HG02623 (cell line): ENCODE measurements around the gene ADGRE2.
"Not testable (repeated sequence)": the region's sequence is repeated elsewhere in the genome, so short reads cannot be mapped to it uniquely, and the experiment has no call there.

Experiments used
- ATAC-seq: cut with Tn5 transposase; IDR thresholded peaks from one replicate; pipeline ENCODE4 v1.9.1; 2021; ENCODE audit warnings: moderate library complexity; ENCODE audit not compliant: unreplicated experiment

The ADGRE2 gene

GRCh38 chr19:14780622-14781225, 2.4 kb upstream of the ADGRE2 start:
- ATAC-seq = not testable (repeated sequence)

GRCh38 chr19:14779151-14779550, 791 bp upstream of the ADGRE2 start:
- no peak for ATAC-seq

DNA sequence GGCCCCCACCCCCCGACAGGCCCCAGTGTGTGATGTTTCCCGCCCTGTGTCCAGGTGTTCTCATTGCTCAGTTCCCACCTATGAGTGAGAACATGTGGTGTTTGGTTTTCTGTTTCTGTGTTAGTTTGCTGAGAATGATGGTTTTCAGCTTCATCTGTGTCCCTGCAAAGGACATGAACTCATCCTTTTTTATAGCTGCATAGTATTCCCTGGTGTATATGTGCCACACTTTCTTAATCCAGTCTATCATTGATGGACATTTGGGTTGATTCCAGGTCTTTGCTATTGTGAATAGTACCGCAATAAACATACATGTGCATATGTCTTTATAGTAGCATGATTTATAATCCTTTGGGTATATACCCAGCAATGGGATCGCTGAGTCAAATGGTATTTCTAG, 715 bp downstream of the ADGRE2 start:
- ATAC-seq = not testable (repeated sequence)

DNA sequence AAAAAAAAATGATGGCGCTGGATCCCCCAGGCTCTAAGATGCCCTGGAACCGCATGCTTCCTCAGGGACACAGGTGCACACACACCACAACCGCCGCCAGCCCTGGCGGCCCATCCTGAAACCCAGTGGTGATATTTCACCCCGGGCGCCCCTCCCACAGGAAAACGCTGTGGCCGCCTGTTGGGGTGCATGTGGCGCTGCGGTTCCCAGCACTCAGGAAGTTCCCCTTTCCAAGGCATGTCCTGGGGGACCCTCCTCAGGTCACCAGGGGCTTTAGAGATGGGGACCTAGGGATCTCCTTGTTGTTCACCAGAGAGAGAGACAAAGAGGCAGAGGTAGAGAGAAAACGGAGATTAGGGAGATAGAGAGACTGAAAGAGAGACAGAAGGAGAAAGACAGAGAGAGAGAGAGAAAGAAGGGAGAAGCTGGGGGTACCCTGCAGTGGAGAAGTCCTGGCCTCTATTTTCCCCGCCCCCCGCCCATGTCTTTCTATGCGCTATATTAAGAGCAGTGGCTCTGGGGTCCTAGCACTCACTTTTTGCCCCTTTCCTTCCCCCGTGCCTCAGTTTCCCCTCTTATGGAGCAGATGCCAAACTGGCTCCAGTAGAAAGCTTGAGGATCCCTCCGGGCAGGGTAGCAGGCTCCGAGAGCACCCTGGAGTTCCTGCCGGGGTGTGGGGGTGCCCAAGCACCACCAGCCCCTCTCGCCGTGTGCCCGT, 2.3 kb downstream of the ADGRE2 start:
- no peak for ATAC-seq

DNA sequence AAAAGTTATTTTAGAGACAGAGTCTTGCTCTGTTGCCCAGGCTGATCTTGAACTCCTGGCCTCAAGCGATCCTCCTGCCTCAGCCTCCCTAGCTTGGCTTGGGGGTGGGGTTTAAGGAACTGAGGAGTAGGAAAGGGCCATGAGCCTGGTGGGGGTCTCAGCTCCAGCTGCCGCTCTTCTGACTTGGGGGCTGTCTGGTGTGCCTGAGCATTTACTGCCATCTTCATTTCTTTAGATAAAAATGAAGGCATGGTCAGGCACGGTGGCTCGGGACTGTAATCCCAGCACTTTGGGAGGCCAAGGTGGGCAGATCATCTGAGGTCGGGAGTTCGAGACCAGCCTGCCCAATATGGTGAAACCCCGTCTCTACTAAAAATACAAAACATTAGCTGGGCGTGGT, 3.0 kb downstream of the ADGRE2 start:
- not testable (repeated sequence) for ATAC-seq

DNA sequence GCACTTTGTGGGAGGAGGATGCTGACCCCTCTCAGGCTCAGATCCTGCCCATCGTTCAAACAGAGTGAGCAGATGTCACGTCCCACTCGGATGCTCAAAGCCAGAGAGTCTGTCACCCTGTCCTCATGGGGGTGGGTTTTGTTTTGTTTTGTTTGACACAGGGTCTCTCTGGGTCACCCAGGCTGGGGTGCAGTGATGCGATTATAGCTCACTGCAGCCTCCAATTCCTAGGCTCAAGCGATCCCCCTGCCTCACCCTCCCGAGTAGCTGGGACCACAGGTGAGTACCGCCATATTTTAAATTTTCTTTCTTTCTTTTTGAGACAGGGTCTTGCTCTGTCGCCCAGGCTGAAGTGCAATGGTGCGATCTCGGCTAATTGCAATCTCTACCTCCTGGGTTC, 4.0 kb downstream of the ADGRE2 start:
- no peak for ATAC-seq

GRCh38 chr19:14773722-14774121, 4.6 kb downstream of the ADGRE2 start:
- not testable (repeated sequence) for ATAC-seq

DNA sequence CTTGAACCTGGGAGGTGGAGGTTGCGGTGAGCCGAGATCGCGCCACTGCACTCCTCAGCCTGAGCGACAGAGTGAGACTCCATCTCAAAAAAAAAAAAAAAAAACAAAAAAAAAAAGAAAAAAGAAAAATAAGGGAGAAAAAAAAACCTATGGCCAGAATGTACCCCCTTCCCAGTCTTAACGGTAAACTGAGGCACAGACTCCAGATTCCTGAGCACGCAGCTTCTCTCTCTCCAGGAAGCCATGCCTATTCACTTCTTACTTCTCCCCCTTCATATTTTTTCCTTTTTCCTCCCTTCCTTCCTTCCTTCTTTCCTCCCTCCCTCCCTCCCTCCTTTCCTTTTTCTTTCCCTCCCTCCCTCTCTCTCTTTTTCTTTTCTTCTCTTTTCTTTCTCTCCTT, 5.4 kb downstream of the ADGRE2 start:
- no peak for ATAC-seq

DNA sequence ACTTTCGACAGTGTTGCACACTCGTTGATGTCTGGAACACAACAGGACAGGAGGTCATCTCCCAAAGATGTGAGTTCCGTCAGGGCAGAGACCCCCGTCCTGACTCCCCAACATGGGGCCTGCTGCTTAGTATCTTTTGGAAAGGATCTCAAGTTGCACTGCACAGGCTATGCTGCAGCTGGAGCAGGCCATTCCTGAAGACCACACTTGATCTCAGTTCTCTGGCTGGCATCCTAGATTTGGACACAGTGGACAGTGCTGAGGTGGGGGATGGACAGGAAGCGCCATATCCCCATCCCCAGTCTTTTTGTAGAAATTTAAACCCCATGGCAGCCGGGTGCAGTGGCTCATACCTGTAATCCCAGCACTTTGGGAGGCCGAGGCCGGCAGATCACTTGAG, 5.9 kb downstream of the ADGRE2 start:
- no peak for ATAC-seq

- no peak for ATAC-seq
Observed at GRCh38 chr19:14770944-14771839, 7.2 kb downstream of the ADGRE2 start.

DNA sequence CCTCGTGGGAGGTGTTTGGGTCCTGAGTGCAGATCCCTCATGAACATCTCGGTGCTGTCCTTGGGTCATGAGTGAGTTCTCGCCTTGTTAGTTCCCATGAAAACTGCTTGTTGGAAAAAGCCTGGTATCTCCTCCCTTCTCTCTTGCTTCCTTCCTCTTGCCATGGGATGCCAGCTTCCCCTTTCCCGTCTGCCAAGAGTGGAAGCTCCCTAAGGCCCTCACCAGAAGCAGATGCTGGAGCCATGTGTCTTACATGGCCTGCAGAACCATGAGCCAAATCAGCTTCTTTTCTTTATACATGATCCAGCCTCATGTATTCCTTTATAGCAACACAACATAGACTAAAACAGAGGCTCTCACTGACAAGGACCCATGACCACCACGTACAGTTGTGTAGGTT, 8.2 kb downstream of the ADGRE2 start:
- ATAC-seq = no peak

GRCh38 chr19:14769201-14769600, 9.2 kb downstream of the ADGRE2 start:
- ATAC-seq = no peak

GRCh38 chr19:14768001-14768400, 10.4 kb downstream of the ADGRE2 start:
- ATAC-seq = no peak

DNA sequence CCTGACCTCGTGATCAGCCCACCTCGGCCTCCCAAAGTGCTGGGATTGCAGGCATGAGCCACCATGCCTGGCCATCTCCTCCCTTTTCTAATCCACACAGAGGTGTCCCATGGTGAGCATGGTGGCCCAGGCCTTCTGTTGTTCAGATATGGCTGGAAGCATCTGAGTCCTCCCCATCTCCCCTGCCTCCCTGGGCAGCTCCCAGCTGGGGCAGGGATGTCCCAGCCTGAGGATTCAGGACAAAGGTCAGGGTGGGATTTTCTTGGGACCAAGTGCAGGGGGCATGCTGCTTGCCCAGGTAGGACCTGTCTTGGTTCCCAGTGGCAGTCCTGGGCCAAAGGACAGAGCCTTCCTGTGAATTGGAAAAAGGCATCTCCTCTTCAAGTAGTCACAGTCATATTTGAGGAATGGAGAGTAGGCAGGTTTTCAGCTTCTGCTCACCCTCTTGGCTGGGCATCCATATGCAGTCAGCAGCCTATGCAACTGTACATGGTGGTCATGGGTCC, 10.8 kb downstream of the ADGRE2 start:
- no peak for ATAC-seq

DNA sequence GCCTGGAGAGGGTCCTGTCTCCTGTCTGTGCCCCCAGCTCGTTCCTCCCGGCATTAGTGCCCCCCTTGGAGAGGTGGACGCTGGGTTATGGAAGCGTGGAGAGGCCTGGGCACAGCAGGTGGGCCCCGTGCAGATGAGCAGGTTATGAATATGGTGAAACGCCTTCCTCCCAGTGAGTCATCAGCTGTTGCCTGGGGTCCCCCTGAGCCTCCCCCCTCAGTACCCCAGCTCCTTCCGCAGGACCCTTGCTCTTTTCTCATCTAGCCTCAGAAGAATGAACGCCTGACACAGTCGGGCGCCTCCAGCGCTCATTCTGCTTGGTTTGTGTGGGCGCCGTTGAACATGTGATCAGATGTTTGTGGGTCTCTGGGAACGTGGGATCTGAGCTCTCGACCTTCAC, 12.5 kb downstream of the ADGRE2 start:
- not testable (repeated sequence) for ATAC-seq

DNA sequence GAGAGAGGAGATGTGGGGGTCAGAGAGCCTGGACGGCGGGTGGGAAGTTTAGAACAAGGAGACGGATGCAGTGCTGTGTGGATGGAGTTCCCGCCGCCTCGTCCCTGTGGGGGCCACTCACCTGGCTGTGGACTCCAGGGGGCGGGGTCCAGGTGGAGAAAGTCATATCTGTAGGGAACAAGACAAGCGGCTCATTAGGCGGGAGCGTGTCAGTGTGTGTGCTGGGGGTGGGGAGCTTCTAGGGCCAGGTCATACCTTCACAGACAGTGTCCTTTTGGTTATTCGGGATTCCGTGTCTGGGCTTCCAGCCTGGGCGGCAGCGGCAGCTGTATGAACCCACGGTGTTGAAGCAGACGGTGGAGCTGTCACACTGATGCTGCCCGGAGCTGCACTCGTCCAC, 13.0 kb downstream of the ADGRE2 start:
- not testable (repeated sequence) for ATAC-seq

- ATAC-seq = no peak
Observed at GRCh38 chr19:14764401-14764800, 14.0 kb downstream of the ADGRE2 start.

GRCh38 chr19:14763497-14764145, 14.7 kb downstream of the ADGRE2 start:
- no peak for ATAC-seq

- ATAC-seq = no peak
Observed at GRCh38 chr19:14762111-14762510, 16.2 kb downstream of the ADGRE2 start.

DNA sequence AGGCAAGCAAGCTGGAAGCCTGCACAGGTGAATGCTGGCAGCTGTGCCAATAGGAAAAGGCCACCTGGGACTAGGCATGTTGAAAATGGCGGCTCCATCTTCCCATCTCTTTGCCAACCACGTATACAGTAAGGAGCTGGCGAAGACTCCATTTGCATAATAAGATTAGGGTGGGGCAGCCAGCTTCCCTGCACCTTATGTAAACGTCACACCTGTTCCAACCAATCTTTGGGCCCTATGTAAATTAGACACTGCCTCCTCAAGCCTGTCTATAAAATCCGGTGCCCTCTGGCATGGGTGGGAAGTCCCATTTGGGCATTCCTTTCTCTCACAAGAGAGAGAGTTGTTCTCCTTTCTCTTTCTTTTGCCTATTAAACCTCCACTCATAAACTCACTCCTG, 16.8 kb downstream of the ADGRE2 start:
- no peak for ATAC-seq

GRCh38 chr19:14758816-14759215, 19.5 kb downstream of the ADGRE2 start:
- ATAC-seq = no peak
